K562 (cell line): ENCODE measurements around the gene ROBO2. TPM values are rescaled to one million over a fixed set of nuclear protein-coding genes. Genes with fewer than 3 reads are reported as not detected.

ENCODE experiments used
- ATAC-seq: fragments of 200-7000 bp; cut with Tn5 transposase; 3 replicates; pipeline ENCODE4 v1.9.1; 2020; ENCODE audit warnings: moderate library complexity
- BruUV-seq: library from RNA; stranded (reverse); fragments of 400-500 nt; replicated peaks from 2 replicates; lab custom pipeline; 2021; lab: Mats Ljungman, UMichigan
- CTCF ChIA-PET: fragments of 300-600 bp; formaldehyde crosslinking; extraction: SDS; loops from one replicate; lab custom pipeline; 2021; ENCODE audit warnings: low intra/inter-chr PET ratio; lab: Yijun Ruan, JAX
- POLR2A ChIA-PET: fragments of 300-600, 350-650 bp; sonication (Branson Sonifier 250); formaldehyde crosslinking; extraction: SDS; loops from one replicate; lab custom pipeline; 2021; ENCODE audit warnings: antibody characterized with exemption, inconsistent platforms; lab: Yijun Ruan, JAX
- DNase-seq, 4 experiments: peaks; one replicate each; pipeline versions ENCODE4 v3.0.0 to v3.0.0-alpha.2; 2011 to 2018; ENCODE audit warnings: low spot score in 3 of 4, mixed read lengths in 3 of 4; ENCODE audit errors: extremely low read depth in 1 of 4
- FAIRE-seq: peaks from 2 replicates; lab custom pipeline; 2011; peaks lifted over from hg19 to GRCh38; lab: Jason Lieb, UNC
- H2AFZ ChIP-seq: 2 replicates; pipeline ENCODE4 v1.6.0; 2011; ENCODE audit warnings: low read depth, low read length, control low read depth, inconsistent platforms
- H3K27ac ChIP-seq: fragments of 200-600 bp; 3 replicates; pipeline ENCODE4 v1.8.0; 2011; ENCODE audit warnings: low read depth, mild to moderate bottlenecking, control low read depth, inconsistent platforms, low read length, moderate library complexity, mixed read lengths; ENCODE audit errors: extremely low read depth
- H3K27me3 ChIP-seq, 2 experiments: fragments of 300-600 bp in 1 of 2; 2 replicates in 1 of 2; 3 replicates in 1 of 2; pipeline versions ENCODE4 v1.6.0 to v1.8.0; 2011; ENCODE audit warnings: inconsistent platforms in 2 of 2, low read length in 2 of 2, mild to moderate bottlenecking in 1 of 2, mixed read lengths in 1 of 2, moderate library complexity in 1 of 2; ENCODE audit not compliant: control insufficient read depth in 2 of 2, insufficient read depth in 2 of 2
- H3K36me3 ChIP-seq: fragments of 300-600 bp; 3 replicates; pipeline ENCODE4 v1.8.0; 2011; ENCODE audit warnings: mild to moderate bottlenecking, low read length, inconsistent platforms; ENCODE audit not compliant: control insufficient read depth, insufficient read depth
- H3K4me1 ChIP-seq, 2 experiments: fragments of 200-600 bp in 1 of 2; replicated peaks in 1 of 2; 2 replicates in 1 of 2; 3 replicates in 1 of 2; pipeline versions ENCODE4 v1.5.1 to v1.8.0; 2011; ENCODE audit warnings: inconsistent platforms in 2 of 2, low read length in 2 of 2, mild to moderate bottlenecking in 1 of 2, mixed read lengths in 1 of 2, moderate library complexity in 1 of 2; ENCODE audit not compliant: control insufficient read depth in 2 of 2, insufficient read depth in 2 of 2
- H3K4me2 ChIP-seq: 2 replicates; pipeline ENCODE4 v1.6.1; 2011; ENCODE audit warnings: low read length, control low read depth, inconsistent platforms, mixed read lengths; ENCODE audit not compliant: insufficient read depth
- H3K4me3 ChIP-seq: fragments of 200-600 bp; sonication (generic), shearing (Covaris generic); 2 replicates; pipeline ENCODE4 v1.5.1; 2016; ENCODE audit warnings: control low read depth, inconsistent platforms
- H3K79me2 ChIP-seq: fragments of 200-600 bp; 3 replicates; pipeline ENCODE4 v1.8.0; 2011; ENCODE audit warnings: low read length, inconsistent platforms; ENCODE audit not compliant: control insufficient read depth, insufficient read depth
- H3K9ac ChIP-seq, 2 experiments: 2 replicates each; pipeline versions ENCODE4 v1.6.0 to v1.6.1; 2011; ENCODE audit warnings: low read depth in 2 of 2, low read length in 2 of 2, control low read depth in 1 of 2, inconsistent platforms in 1 of 2, mild to moderate bottlenecking in 1 of 2, mixed read lengths in 1 of 2; ENCODE audit not compliant: insufficient read depth in 1 of 2
- H3K9me1 ChIP-seq: one replicate; pipeline ENCODE4 v1.6.0; 2011; ENCODE audit warnings: inconsistent platforms, mild to moderate bottlenecking, low read length, moderate library complexity; ENCODE audit not compliant: control insufficient read depth, insufficient read depth
- H3K9me3 ChIP-seq: replicated peaks from 2 replicates; pipeline ENCODE4 v1.5.1; 2011; ENCODE audit warnings: low read depth, low read length, inconsistent platforms; ENCODE audit not compliant: control insufficient read depth, insufficient read depth
- H4K20me1 ChIP-seq: replicated peaks from 2 replicates; pipeline ENCODE4 v1.6.1; 2011; ENCODE audit warnings: low read length, inconsistent platforms, mixed read lengths; ENCODE audit not compliant: control insufficient read depth, insufficient read depth
- AFF4 ChIP-seq: sonication (generic); formaldehyde crosslinking; IDR thresholded peaks from 2 replicates; pipeline ENCODE4 v1.8.0; 2023; ENCODE audit warnings: mild to moderate bottlenecking, missing genetic modification reagents
- BRD4 ChIP-seq: fragments of 200-600 bp; sonication (generic); IDR thresholded peaks from 2 replicates; pipeline ENCODE4 v1.6.1; 2017; ENCODE audit warnings: inconsistent platforms
- CBFA2T3 ChIP-seq: fragments of 450-650 bp; IDR thresholded peaks from 2 replicates; pipeline ENCODE4 v1.6.1; 2017
- CREB3L1 ChIP-seq: fragments of 450-650 bp; IDR thresholded peaks from 2 replicates; pipeline ENCODE4 v1.6.1; 2014; ENCODE audit warnings: low read depth, mild to moderate bottlenecking, moderate library complexity, borderline replicate concordance
- CXXC5 ChIP-seq: fragments of 250-450 bp; sonication (Bioruptor Pico); IDR thresholded peaks from 2 replicates; pipeline ENCODE4 v1.8.0; 2022; ENCODE audit warnings: inconsistent platforms, mild to moderate bottlenecking, moderate library complexity
- LEF1 ChIP-seq: fragments of 450-650 bp; IDR thresholded peaks from 2 replicates; pipeline ENCODE4 v1.6.1; 2016; ENCODE audit warnings: mild to moderate bottlenecking
- MAFK ChIP-seq: IDR thresholded peaks from 2 replicates; pipeline ENCODE4 v1.6.1; 2011; ENCODE audit warnings: low read length, improper control_type of control experiment
- MEF2A ChIP-seq: IDR thresholded peaks from 2 replicates; pipeline ENCODE4 v1.6.1; 2011; ENCODE audit warnings: low read depth, mild to moderate bottlenecking, low read length, moderate library complexity; ENCODE audit not compliant: control insufficient read depth
- NFXL1 ChIP-seq: fragments of 450-650 bp; formaldehyde crosslinking; IDR thresholded peaks from 2 replicates; pipeline ENCODE4 v1.4.0; 2021; ENCODE audit warnings: mild to moderate bottlenecking
- SMARCA4 ChIP-seq: fragments of 450-650 bp; IDR thresholded peaks from 2 replicates; pipeline ENCODE4 v1.6.1; 2016
- TEAD2 ChIP-seq: fragments of 450-650 bp; IDR thresholded peaks from 2 replicates; pipeline ENCODE4 v1.6.1; 2016; ENCODE audit warnings: missing genetic modification characterization, control low read depth, missing compliant biosample characterization
- VEZF1 ChIP-seq: fragments of 200-800 bp; sonication (Bioruptor generic); IDR thresholded peaks from 2 replicates; pipeline ENCODE4 v1.6.1; 2017; ENCODE audit warnings: missing genetic modification characterization, missing compliant biosample characterization
- ZKSCAN8 ChIP-seq: fragments of 200-800 bp; sonication (Bioruptor generic); IDR thresholded peaks from 2 replicates; pipeline ENCODE4 v1.6.1; 2016; ENCODE audit warnings: missing genetic modification characterization, missing compliant biosample characterization
- ZNF444 ChIP-seq: fragments of 250-450 bp; sonication (Bioruptor Pico); IDR thresholded peaks from 2 replicates; pipeline ENCODE4 v1.4.0; 2020; ENCODE audit warnings: mild to moderate bottlenecking, moderate library complexity
- ZNF551 ChIP-seq: fragments of 250-450 bp; sonication (Bioruptor Pico); IDR thresholded peaks from 2 replicates; pipeline ENCODE4 v1.5.0; 2021; ENCODE audit warnings: mild to moderate bottlenecking, moderate library complexity
- WGBS: fragments of 100-300 bp; shearing (Covaris generic); methylation state at CpG from one replicate; pipeline ENCODE4 v1.1.6; 2016; ENCODE audit warnings: low coverage, mixed read lengths; ENCODE audit not compliant: insufficient coverage; ENCODE audit errors: missing lambda C conversion rate; 5-methylcytosine and 5-hydroxymethylcytosine counted together
- in situ Hi-C: fragments of 300-500 bp; cut with MboI; formaldehyde crosslinking; loops from 4 replicates; pipeline ENCODE4 v1.15.0; 2018; ENCODE audit warnings: inconsistent platforms, mixed read lengths
- intact Hi-C: fragments of 100-400 bp; cut with micrococcal nuclease; formaldehyde crosslinking; loops from 2 replicates; pipeline ENCODE4 v1.14.2; 2022
- polyA plus RNA-seq, 8 experiments: library from polyadenylated mRNA; depleted of rRNA in 4 of 8; stranded (reverse) in 5 of 8; unstranded in 3 of 8; fragments of >200 nt; fragmentation: Nextera tagmentation in 2 of 8; fragmentation: Illumina TruSeq in 1 of 8; extraction: Ambion mirVana in 2 of 8; extraction: Trizol in 1 of 8; gene quantifications; 2 replicates each; pipeline versions ENCODE4 v1.2.1 to v1.2.3, GENCODE V29; 2011 to 2014; ENCODE audit warnings: inconsistent platforms in 1 of 8, missing spikeins in 1 of 8
- total RNA-seq, 7 experiments: library from RNA; depleted of rRNA in 6 of 7; stranded (reverse); fragments of >200 nt in 6 of 7; fragmentation: Illumina TruSeq in 2 of 7; extraction: Trizol in 2 of 7; gene quantifications; 2 replicates each; pipeline versions ENCODE4 v1.2.1 to v1.2.3, GENCODE V29; 2011 to 2021; ENCODE audit warnings: low replicate concordance in 1 of 7

ROBO2 gene
- total and polyA plus RNA-seq, 9 of the 15 experiments (the other 6 are each of a cell fraction or from before 2014, with no cell fraction given): 0.84 to 3.0 (median 1.7) TPM

GRCh38 chr3:77298417-77298816, 258.5 kb downstream of the ROBO2 start:
- no peak for FAIRE-seq
- TF ChIP-seq AFF4 (CRISPR knock-in tag): no peak
- TF ChIP-seq CBFA2T3: no peak
- no peak for TF ChIP-seq BRD4
- no peak for TF ChIP-seq TEAD2 (tag)
- TF ChIP-seq CXXC5 (CRISPR knock-in tag): no peak
- no peak for TF ChIP-seq ZNF551 (CRISPR knock-in tag)
- no peak for TF ChIP-seq CREB3L1
- no peak for TF ChIP-seq SMARCA4
- TF ChIP-seq MAFK: no peak
- no peak for TF ChIP-seq ZNF444
- TF ChIP-seq LEF1: no peak
- no peak for TF ChIP-seq VEZF1 (CRISPR knock-in tag)
- TF ChIP-seq MEF2A: no peak
- no peak for TF ChIP-seq NFXL1
- TF ChIP-seq ZKSCAN8: no peak

More at GRCh38 chr3:77298417-77298816, 258.5 kb downstream of the ROBO2 start:
- H3K9me1 ChIP-seq: no peaks in the 10 kb centered on the region
- DNase-seq (no peak), ATAC-seq (no peak)
- H3K4me2 ChIP-seq: no peak overlapping the region
- no peak overlapping the region for H3K9ac ChIP-seq
- H3K27ac ChIP-seq: no peak overlapping the region
- H3K79me2 ChIP-seq: no peaks in the 10 kb centered on the region
- H4K20me1 ChIP-seq: no peaks in the 10 kb centered on the region
- no TSS peak for BruUV-seq
- CTCF ChIA-PET: no interaction called here
- no peaks in the 10 kb centered on the region for H3K9me3 ChIP-seq
- in situ Hi-C loops (no loop called here), intact Hi-C loops (no loop called here)
- no peaks in the 10 kb centered on the region for H3K36me3 ChIP-seq
- 14% methylated on average over 1 of the region's 1 CpG for WGBS
- H3K27me3 ChIP-seq: no peaks in the 10 kb centered on the region
- no peak overlapping the region for H2AFZ ChIP-seq
- POLR2A ChIA-PET: no interaction called here
- H3K4me1 ChIP-seq: no peaks in the 10 kb centered on the region
- H3K4me3 ChIP-seq: no peak overlapping the region
